ENCODE results near the gene ADAMTSL2.
A peak's percentile ranks its signal among the peaks of the same experiment; 100 is the strongest.
"Not testable (repeated sequence)": the region's sequence is repeated elsewhere in the genome, so short reads cannot be mapped to it uniquely, and the experiment has no call there.

The ADAMTSL2 gene

GRCh38 chr9:133553973-133554713 lies 19.6 kb downstream of the ADAMTSL2 start:
- no peak for DNase-seq (ENCODE audit: low spot score)

GRCh38 chr9:133554729-133555128 lies 20.2 kb downstream of the ADAMTSL2 start:
- no peak for DNase-seq (ENCODE audit: low spot score)

- DNase-seq (ENCODE audit: low spot score): no peak
Measured at GRCh38 chr9:133556354-133556753, 21.9 kb downstream of the ADAMTSL2 start.

- DNase-seq (ENCODE audit: low spot score): no peak
Measured at GRCh38 chr9:133557581-133557980, 23.1 kb downstream of the ADAMTSL2 start.

- DNase-seq (ENCODE audit: low spot score): peak; percentile 67
Measured at GRCh38 chr9:133558191-133559126, 24.0 kb downstream of the ADAMTSL2 start.

- DNase-seq (ENCODE audit: low spot score): no peak
Measured at GRCh38 chr9:133560311-133560710, 25.8 kb downstream of the ADAMTSL2 start.

- no peak for DNase-seq (ENCODE audit: low spot score)
Measured at GRCh38 chr9:133560944-133561343, 26.4 kb downstream of the ADAMTSL2 start.

GRCh38 chr9:133561976-133562554 lies 27.6 kb downstream of the ADAMTSL2 start:
- no peak for DNase-seq (ENCODE audit: low spot score)

- DNase-seq (ENCODE audit: low spot score): no peak
Measured at GRCh38 chr9:133562611-133563290, 28.2 kb downstream of the ADAMTSL2 start.

- peak; percentile 72 for DNase-seq (ENCODE audit: low spot score)
Measured at GRCh38 chr9:133563291-133563796, 28.8 kb downstream of the ADAMTSL2 start.

GRCh38 chr9:133563814-133564213 lies 29.3 kb downstream of the ADAMTSL2 start:
- not testable (repeated sequence) for DNase-seq (ENCODE audit: low spot score)

GRCh38 chr9:133564451-133565116 lies 30.1 kb downstream of the ADAMTSL2 start:
- DNase-seq (ENCODE audit: low spot score): no peak

GRCh38 chr9:133566382-133566781 lies 31.9 kb downstream of the ADAMTSL2 start:
- no peak for DNase-seq (ENCODE audit: low spot score)

GRCh38 chr9:133566817-133567216 lies 32.3 kb downstream of the ADAMTSL2 start:
- DNase-seq (ENCODE audit: low spot score): no peak

- DNase-seq (ENCODE audit: low spot score): no peak
Measured at GRCh38 chr9:133568186-133568585, 33.7 kb downstream of the ADAMTSL2 start.

- DNase-seq (ENCODE audit: low spot score): peak; percentile 62
Measured at GRCh38 chr9:133569121-133569785, 34.7 kb downstream of the ADAMTSL2 start.

GRCh38 chr9:133569891-133570690 lies 35.6 kb downstream of the ADAMTSL2 start:
- DNase-seq (ENCODE audit: low spot score): peak; percentile 74

GRCh38 chr9:133570691-133571080 lies 36.2 kb downstream of the ADAMTSL2 start:
- DNase-seq (ENCODE audit: low spot score): no peak

GRCh38 chr9:133571391-133571890 lies 36.9 kb downstream of the ADAMTSL2 start:
- DNase-seq (ENCODE audit: low spot score): no peak
